DND-41 (cell line): ENCODE results near the gene SEMA3A.

Experiments
- EZH2 ChIP-seq: IDR thresholded peaks from 3 replicates; pipeline ENCODE4 v1.6.1; 2012; ENCODE audit warnings: borderline replicate concordance, low read depth, mild to moderate bottlenecking, moderate library complexity, low read length, inconsistent platforms; ENCODE audit not compliant: severe bottlenecking
- TF ChIP-seq, protein P1 (sequence below): IDR thresholded peaks from 2 replicates; pipeline ENCODE4 v1.5.1; 2012; ENCODE audit warnings: borderline replicate concordance, low read length, moderate library complexity, mild to moderate bottlenecking; ENCODE audit not compliant: poor library complexity, severe bottlenecking; ENCODE audit errors: extremely low read depth

DNA sequence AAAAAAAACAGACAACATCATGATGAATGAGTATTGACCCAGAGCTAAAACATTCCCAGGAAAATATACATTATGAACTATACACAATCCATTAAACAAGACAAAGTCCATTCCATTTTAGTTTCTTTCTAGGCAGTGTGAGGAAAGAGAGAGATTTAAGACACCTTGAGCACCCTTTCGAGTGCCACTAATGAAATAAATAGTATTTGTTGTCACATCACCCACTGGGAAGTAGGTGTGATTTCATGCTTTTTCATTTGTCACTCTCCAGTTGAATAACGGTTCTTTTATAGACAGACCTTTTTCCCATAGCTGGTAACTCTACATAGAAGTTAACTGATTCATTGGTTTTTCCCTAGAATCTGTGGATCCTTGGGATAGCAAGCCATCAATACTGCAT, 29.9 kb upstream of the SEMA3A start:
- TF ChIP-seq, protein P1, sequence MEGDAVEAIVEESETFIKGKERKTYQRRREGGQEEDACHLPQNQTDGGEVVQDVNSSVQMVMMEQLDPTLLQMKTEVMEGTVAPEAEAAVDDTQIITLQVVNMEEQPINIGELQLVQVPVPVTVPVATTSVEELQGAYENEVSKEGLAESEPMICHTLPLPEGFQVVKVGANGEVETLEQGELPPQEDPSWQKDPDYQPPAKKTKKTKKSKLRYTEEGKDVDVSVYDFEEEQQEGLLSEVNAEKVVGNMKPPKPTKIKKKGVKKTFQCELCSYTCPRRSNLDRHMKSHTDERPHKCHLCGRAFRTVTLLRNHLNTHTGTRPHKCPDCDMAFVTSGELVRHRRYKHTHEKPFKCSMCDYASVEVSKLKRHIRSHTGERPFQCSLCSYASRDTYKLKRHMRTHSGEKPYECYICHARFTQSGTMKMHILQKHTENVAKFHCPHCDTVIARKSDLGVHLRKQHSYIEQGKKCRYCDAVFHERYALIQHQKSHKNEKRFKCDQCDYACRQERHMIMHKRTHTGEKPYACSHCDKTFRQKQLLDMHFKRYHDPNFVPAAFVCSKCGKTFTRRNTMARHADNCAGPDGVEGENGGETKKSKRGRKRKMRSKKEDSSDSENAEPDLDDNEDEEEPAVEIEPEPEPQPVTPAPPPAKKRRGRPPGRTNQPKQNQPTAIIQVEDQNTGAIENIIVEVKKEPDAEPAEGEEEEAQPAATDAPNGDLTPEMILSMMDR: no peak
- no peak for TF ChIP-seq EZH2
